ENCODE data around the gene FRMD6.

GRCh38 chr14:51628238-51628637, 23.5 kb upstream of the FRMD6 start:
- TF ChIP-seq NBN (IDR thresholded peaks at IDR 0.05) (no peak), CTCF (IDR thresholded peaks at IDR 0.05 in 2 of 3, conservative IDR thresholded peaks at IDR 0.05 in 1 of 3; ENCODE audit: control insufficient read depth in 2 of 3, extremely low read depth in 1 of 3, insufficient read depth in 1 of 3, low read depth in 3 of 3, low read length in 3 of 3) (no peak), LARP7 (IDR thresholded peaks at IDR 0.05) (no peak), NFYB (IDR thresholded peaks at IDR 0.05; ENCODE audit: insufficient read depth, low read depth, low read length) (no peak)
